ENCODE data around the gene CYTH4.

The CYTH4 gene

GRCh38 chr22:37301144-37301830 lies 19.0 kb downstream of the CYTH4 start:
- Mint-ChIP-seq H3K27me3 (no peaks in the 10 kb centered on the region), H3K27ac (peak overlapping the region; percentile 95), H3K9me3 (no peaks in the 10 kb centered on the region), H3K4me1 (ENCODE audit: low read depth) (peaks cover 80% of the 10 kb centered on the region), H3K4me3 (peak overlapping the region; percentile 71), H3K36me3 (ENCODE audit: low read depth) (peaks cover 71% of the 10 kb centered on the region)
- no peak for DNase-seq

- peaks cover 60% of the 10 kb centered on the region for H3K36me3 Mint-ChIP-seq (ENCODE audit: low read depth)
- H3K4me3 Mint-ChIP-seq, result no peak overlapping the region
- H3K27me3 Mint-ChIP-seq, result no peaks in the 10 kb centered on the region
- DNase-seq, result no peak
- peak overlapping the region; percentile 87 for H3K27ac Mint-ChIP-seq
- H3K4me1 Mint-ChIP-seq (ENCODE audit: low read depth), result peaks cover 93% of the 10 kb centered on the region
- H3K9me3 Mint-ChIP-seq, result no peaks in the 10 kb centered on the region
These were observed 20.6 kb downstream of the CYTH4 start for GRCh38 chr22:37302674-37303555.

GRCh38 chr22:37303821-37304274 lies 21.5 kb downstream of the CYTH4 start:
- Mint-ChIP-seq H3K27ac (peak overlapping the region; percentile 87), H3K27me3 (no peaks in the 10 kb centered on the region), H3K4me3 (peak overlapping the region; percentile 48), H3K9me3 (no peaks in the 10 kb centered on the region), H3K36me3 (ENCODE audit: low read depth) (peaks cover 54% of the 10 kb centered on the region), H3K4me1 (ENCODE audit: low read depth) (peaks cover 93% of the 10 kb centered on the region)
- peak; percentile 78 for DNase-seq

- DNase-seq, result no peak
- Mint-ChIP-seq H3K4me1 (ENCODE audit: low read depth) (peaks cover 97% of the 10 kb centered on the region), H3K9me3 (no peaks in the 10 kb centered on the region), H3K4me3 (no peak overlapping the region), H3K27ac (peak overlapping the region; percentile 97), H3K27me3 (no peaks in the 10 kb centered on the region), H3K36me3 (ENCODE audit: low read depth) (peaks cover 53% of the 10 kb centered on the region)
These were observed 22.5 kb downstream of the CYTH4 start for GRCh38 chr22:37304595-37305343.

GRCh38 chr22:37305887-37306286 lies 23.6 kb downstream of the CYTH4 start:
- no peaks in the 10 kb centered on the region for H3K27me3 Mint-ChIP-seq
- H3K36me3 Mint-ChIP-seq (ENCODE audit: low read depth), result peaks cover 52% of the 10 kb centered on the region
- H3K4me1 Mint-ChIP-seq (ENCODE audit: low read depth), result peaks cover 97% of the 10 kb centered on the region
- peak overlapping the region; percentile 97 for H3K27ac Mint-ChIP-seq
- H3K4me3 Mint-ChIP-seq, result no peak overlapping the region
- DNase-seq, result no peak
- no peaks in the 10 kb centered on the region for H3K9me3 Mint-ChIP-seq

- H3K27ac Mint-ChIP-seq, result peak overlapping the region; percentile 97
- H3K36me3 Mint-ChIP-seq (ENCODE audit: low read depth), result peaks cover 52% of the 10 kb centered on the region
- no peaks in the 10 kb centered on the region for H3K9me3 Mint-ChIP-seq
- peaks cover 96% of the 10 kb centered on the region for H3K4me1 Mint-ChIP-seq (ENCODE audit: low read depth)
- peak overlapping the region; percentile 70 for H3K4me3 Mint-ChIP-seq
- no peaks in the 10 kb centered on the region for H3K27me3 Mint-ChIP-seq
- no peak for DNase-seq
These were observed 24.2 kb downstream of the CYTH4 start for GRCh38 chr22:37306494-37306829.

GRCh38 chr22:37308385-37309200 lies 26.3 kb downstream of the CYTH4 start:
- Mint-ChIP-seq H3K27me3 (no peaks in the 10 kb centered on the region), H3K9me3 (no peaks in the 10 kb centered on the region), H3K36me3 (ENCODE audit: low read depth) (peaks cover 45% of the 10 kb centered on the region), H3K4me3 (peak overlapping the region; percentile 70), H3K4me1 (ENCODE audit: low read depth) (peaks cover 84% of the 10 kb centered on the region), H3K27ac (peak overlapping the region; percentile 97)
- no peak for DNase-seq

- peaks cover 43% of the 10 kb centered on the region for H3K36me3 Mint-ChIP-seq (ENCODE audit: low read depth)
These were observed 27.1 kb downstream of the CYTH4 start for GRCh38 chr22:37309211-37310074.

GRCh38 chr22:37310075-37310606 lies 27.8 kb downstream of the CYTH4 start:
- Mint-ChIP-seq H3K27ac (peak overlapping the region; percentile 85), H3K4me1 (ENCODE audit: low read depth) (peaks cover 84% of the 10 kb centered on the region), H3K9me3 (no peaks in the 10 kb centered on the region), H3K36me3 (ENCODE audit: low read depth) (peaks cover 39% of the 10 kb centered on the region), H3K4me3 (no peak overlapping the region), H3K27me3 (no peaks in the 10 kb centered on the region)
- DNase-seq, result no peak

More at GRCh38 chr22:37309211-37310074, 27.1 kb downstream of the CYTH4 start:
- Mint-ChIP-seq H3K27me3 (no peaks in the 10 kb centered on the region), H3K9me3 (no peaks in the 10 kb centered on the region), H3K4me1 (ENCODE audit: low read depth) (peaks cover 84% of the 10 kb centered on the region), H3K27ac (peak overlapping the region; percentile 85), H3K4me3 (peak overlapping the region; percentile 53)
- DNase-seq, result peak; percentile 65

GRCh38 chr22:37310815-37311595 lies 28.7 kb downstream of the CYTH4 start:
- DNase-seq, result no peak
- no peak overlapping the region for H3K27ac Mint-ChIP-seq
- H3K4me1 Mint-ChIP-seq (ENCODE audit: low read depth), result peaks cover 77% of the 10 kb centered on the region
- H3K27me3 Mint-ChIP-seq, result no peaks in the 10 kb centered on the region
- H3K36me3 Mint-ChIP-seq (ENCODE audit: low read depth), result peaks cover 35% of the 10 kb centered on the region
- no peaks in the 10 kb centered on the region for H3K9me3 Mint-ChIP-seq
- no peak overlapping the region for H3K4me3 Mint-ChIP-seq

- Mint-ChIP-seq H3K36me3 (ENCODE audit: low read depth) (peaks cover 33% of the 10 kb centered on the region), H3K4me1 (ENCODE audit: low read depth) (peaks cover 73% of the 10 kb centered on the region), H3K4me3 (no peak overlapping the region), H3K27me3 (no peaks in the 10 kb centered on the region), H3K27ac (no peak overlapping the region), H3K9me3 (no peaks in the 10 kb centered on the region)
- no peak for DNase-seq
These were observed 29.5 kb downstream of the CYTH4 start for GRCh38 chr22:37311761-37312312.

- Mint-ChIP-seq H3K4me1 (ENCODE audit: low read depth) (peaks cover 67% of the 10 kb centered on the region), H3K9me3 (no peaks in the 10 kb centered on the region)
- DNase-seq, result no peak
These were observed 30.4 kb downstream of the CYTH4 start for GRCh38 chr22:37312549-37313183.

More at GRCh38 chr22:37312549-37313183, 30.4 kb downstream of the CYTH4 start:
- H3K27ac Mint-ChIP-seq, result no peak overlapping the region
- H3K36me3 Mint-ChIP-seq (ENCODE audit: low read depth), result peaks cover 33% of the 10 kb centered on the region
- H3K27me3 Mint-ChIP-seq, result no peaks in the 10 kb centered on the region
- no peak overlapping the region for H3K4me3 Mint-ChIP-seq
